Measurements from ENCODE around the gene SYTL3.
A peak's percentile ranks its signal among the peaks of the same experiment; 100 is the strongest.

Gene SYTL3

DNA sequence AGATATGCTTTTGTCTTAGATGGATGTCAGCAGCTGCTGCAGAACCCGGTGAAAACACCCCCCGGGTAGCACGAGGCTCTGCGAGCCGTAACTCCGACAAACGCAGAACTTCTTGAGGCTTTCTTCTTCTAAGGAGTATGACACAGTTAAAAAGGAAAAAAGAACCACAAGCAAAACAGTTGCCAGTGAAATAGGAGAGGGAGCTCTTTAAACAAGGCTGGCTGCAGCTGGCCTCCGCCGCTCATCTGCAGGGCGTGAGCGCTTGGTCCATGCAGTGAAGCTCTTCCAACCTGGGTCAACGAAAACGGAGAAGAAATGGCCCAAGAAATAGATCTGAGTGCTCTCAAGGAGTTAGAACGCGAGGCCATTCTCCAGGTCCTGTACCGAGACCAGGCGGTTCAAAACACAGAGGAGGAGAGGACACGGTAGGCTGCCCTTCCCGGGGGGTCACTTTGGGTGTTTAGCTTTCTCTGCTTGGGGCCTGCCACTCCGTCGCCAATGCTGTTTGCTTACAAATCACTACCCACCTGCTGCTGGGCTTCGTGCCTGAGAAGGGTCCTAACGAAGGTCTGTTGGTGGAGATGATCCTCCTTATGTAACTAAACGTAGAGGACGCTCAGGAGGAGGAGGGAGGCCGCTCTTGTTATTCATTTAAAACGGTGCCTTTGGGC lies 13.2 kb downstream of the SYTL3 start:
- Histone ChIP-seq H3K14ac (ENCODE audit: low read length) (no peak overlapping the region), H3K4me2 (ENCODE audit: low read length) (peak overlapping the region; percentile 2), H2AFZ (ENCODE audit: insufficient read depth, low read length, poor library complexity) (no peak overlapping the region), H3K27ac (ENCODE audit: low read depth, low read length) (peak overlapping the region; percentile 26), H3K79me1 (ENCODE audit: low read length) (peaks cover 2% of the 10 kb centered on the region), H3K4ac (ENCODE audit: low read depth, low read length) (no peak overlapping the region), H2BK5ac (ENCODE audit: low read depth, low read length, poor library complexity) (no peak overlapping the region), H2BK120ac (ENCODE audit: insufficient read depth, low read length, poor library complexity) (no peak overlapping the region), H3K79me2 (ENCODE audit: control insufficient read depth, insufficient read depth, low read length, poor library complexity) (no peaks in the 10 kb centered on the region), H4K12ac (ENCODE audit: low read depth, low read length) (no peak overlapping the region), H3K18ac (ENCODE audit: low read length) (peak overlapping the region; percentile 5), H3K36me3 (ENCODE audit: control insufficient read depth in 1 of 2, insufficient read depth in 2 of 2, low read length in 2 of 2) (no peaks in the 10 kb centered on the region), H3K27me3 (ENCODE audit: insufficient read depth, low read length) (no peaks in the 10 kb centered on the region), H3K23ac (ENCODE audit: low read length) (no peak overlapping the region), H3K4me3 (ENCODE audit: low read depth, low read length) (no peak overlapping the region), H3K4me1 (ENCODE audit: control insufficient read depth in 1 of 2, insufficient read depth in 2 of 2, low read length in 2 of 2) (peaks cover 10 to 14% of the 10 kb centered on the region in 2 experiments), H2AK5ac (ENCODE audit: low read length) (no peak overlapping the region), H4K8ac (ENCODE audit: low read depth, low read length) (peak overlapping the region; percentile 0), H2BK12ac (ENCODE audit: low read length) (peak overlapping the region; percentile 18), H3K9ac (ENCODE audit: low read length) (no peak overlapping the region), H3K9me3 (ENCODE audit: insufficient read depth, low read depth, low read length) (no peaks in the 10 kb centered on the region), H4K91ac (ENCODE audit: low read depth, low read length) (peak overlapping the region; percentile 6)
- WGBS (ENCODE audit: extremely low coverage, insufficient coverage, insufficient read length) = no CpG with 5 or more reads among the region's 27 CpGs
- DNase-seq = no peak

DNA sequence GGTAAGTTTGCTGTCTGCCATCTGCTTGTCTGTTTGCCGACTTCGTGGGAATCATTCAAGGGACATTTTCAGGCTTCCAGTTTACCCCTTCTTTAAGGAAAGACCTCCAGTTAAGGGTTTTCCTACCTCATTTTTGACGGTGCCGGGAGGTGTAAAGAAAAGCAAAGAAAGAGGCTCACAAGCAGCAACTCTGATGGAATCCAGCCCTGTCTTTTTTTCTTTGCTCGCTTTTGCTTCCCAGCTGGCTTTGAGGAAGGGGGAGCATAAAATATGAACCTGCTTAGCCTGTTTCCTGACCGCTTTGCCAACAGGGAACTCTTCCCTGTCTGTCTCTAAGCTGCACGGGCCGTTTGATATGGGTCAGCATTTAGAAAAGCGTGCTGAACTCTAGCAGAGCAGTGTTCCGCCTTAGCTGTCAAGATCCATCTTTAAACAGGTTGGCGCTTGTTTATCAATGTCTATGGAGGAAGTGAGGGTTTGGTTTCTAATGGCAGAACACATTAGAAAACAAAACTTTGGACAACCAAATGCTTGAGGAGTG lies 13.8 kb downstream of the SYTL3 start:
- Histone ChIP-seq H2AFZ (ENCODE audit: insufficient read depth, low read length, poor library complexity) (no peak overlapping the region), H3K79me2 (ENCODE audit: control insufficient read depth, insufficient read depth, low read length, poor library complexity) (no peaks in the 10 kb centered on the region), H2BK12ac (ENCODE audit: low read length) (no peak overlapping the region), H2BK120ac (ENCODE audit: insufficient read depth, low read length, poor library complexity) (no peak overlapping the region), H3K4me1 (ENCODE audit: control insufficient read depth in 1 of 2, insufficient read depth in 2 of 2, low read length in 2 of 2) (peaks cover 10 to 14% of the 10 kb centered on the region in 2 experiments), H4K91ac (ENCODE audit: low read depth, low read length) (peak overlapping the region; percentile 6), H3K4me3 (ENCODE audit: low read depth, low read length) (no peak overlapping the region), H3K14ac (ENCODE audit: low read length) (no peak overlapping the region), H2BK5ac (ENCODE audit: low read depth, low read length, poor library complexity) (no peak overlapping the region), H3K36me3 (ENCODE audit: control insufficient read depth in 1 of 2, insufficient read depth in 2 of 2, low read length in 2 of 2) (no peaks in the 10 kb centered on the region), H3K18ac (ENCODE audit: low read length) (no peak overlapping the region), H3K9ac (ENCODE audit: low read length) (no peak overlapping the region), H3K27me3 (ENCODE audit: insufficient read depth, low read length) (no peaks in the 10 kb centered on the region), H3K4ac (ENCODE audit: low read depth, low read length) (no peak overlapping the region), H4K12ac (ENCODE audit: low read depth, low read length) (no peak overlapping the region), H3K9me3 (ENCODE audit: insufficient read depth, low read depth, low read length) (no peaks in the 10 kb centered on the region), H3K23ac (ENCODE audit: low read length) (no peak overlapping the region), H3K79me1 (ENCODE audit: low read length) (peaks cover 2% of the 10 kb centered on the region), H2AK5ac (ENCODE audit: low read length) (no peak overlapping the region), H3K4me2 (ENCODE audit: low read length) (peak overlapping the region; percentile 2), H3K27ac (ENCODE audit: low read depth, low read length) (peak overlapping the region; percentile 26), H4K8ac (ENCODE audit: low read depth, low read length) (peak overlapping the region; percentile 0)
- peak in 1 of 2 donors; percentile 68 for DNase-seq
- no CpG with 5 or more reads among the region's 11 CpGs for WGBS (ENCODE audit: extremely low coverage, insufficient coverage, insufficient read length)

DNA sequence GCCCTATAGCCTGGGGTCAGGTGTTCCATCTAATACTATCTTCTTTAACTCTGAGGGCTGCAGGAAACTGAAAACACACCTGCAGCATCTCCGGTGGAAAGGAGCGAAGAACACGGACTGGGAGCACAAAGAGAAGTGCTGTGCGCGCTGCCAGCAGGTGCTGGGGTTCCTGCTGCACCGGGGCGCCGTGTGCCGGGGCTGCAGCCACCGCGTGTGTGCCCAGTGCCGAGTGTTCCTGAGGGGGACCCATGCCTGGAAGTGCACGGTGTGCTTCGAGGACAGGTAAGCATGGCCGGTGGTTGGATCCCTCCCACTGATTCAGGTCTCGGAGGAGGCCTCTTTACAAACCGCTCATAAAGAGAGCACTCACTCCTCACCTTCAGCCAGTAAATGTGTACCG lies 15.5 kb downstream of the SYTL3 start:
- Histone ChIP-seq H3K4me3 (ENCODE audit: low read depth, low read length) (no peak overlapping the region), H2BK12ac (ENCODE audit: low read length) (no peak overlapping the region), H4K12ac (ENCODE audit: low read depth, low read length) (no peak overlapping the region), H3K9me3 (ENCODE audit: insufficient read depth, low read depth, low read length) (no peaks in the 10 kb centered on the region), H2BK120ac (ENCODE audit: insufficient read depth, low read length, poor library complexity) (no peak overlapping the region), H3K14ac (ENCODE audit: low read length) (no peak overlapping the region), H3K36me3 (ENCODE audit: control insufficient read depth in 1 of 2, insufficient read depth in 2 of 2, low read length in 2 of 2) (no peaks in the 10 kb centered on the region), H3K4ac (ENCODE audit: low read depth, low read length) (no peak overlapping the region), H2AK5ac (ENCODE audit: low read length) (no peak overlapping the region), H4K91ac (ENCODE audit: low read depth, low read length) (no peak overlapping the region), H4K8ac (ENCODE audit: low read depth, low read length) (no peak overlapping the region), H3K79me2 (ENCODE audit: control insufficient read depth, insufficient read depth, low read length, poor library complexity) (no peaks in the 10 kb centered on the region), H3K27ac (ENCODE audit: low read depth, low read length) (no peak overlapping the region), H3K4me2 (ENCODE audit: low read length) (no peak overlapping the region), H3K79me1 (ENCODE audit: low read length) (peaks cover 2% of the 10 kb centered on the region), H2BK5ac (ENCODE audit: low read depth, low read length, poor library complexity) (no peak overlapping the region), H3K9ac (ENCODE audit: low read length) (no peak overlapping the region), H3K18ac (ENCODE audit: low read length) (no peak overlapping the region), H3K23ac (ENCODE audit: low read length) (no peak overlapping the region), H2AFZ (ENCODE audit: insufficient read depth, low read length, poor library complexity) (no peak overlapping the region), H3K27me3 (ENCODE audit: insufficient read depth, low read length) (no peaks in the 10 kb centered on the region), H3K4me1 (ENCODE audit: control insufficient read depth in 1 of 2, insufficient read depth in 2 of 2, low read length in 2 of 2) (peaks cover 10 to 14% of the 10 kb centered on the region in 2 experiments)
- no CpG with 5 or more reads among the region's 18 CpGs for WGBS (ENCODE audit: extremely low coverage, insufficient coverage, insufficient read length)
- DNase-seq = no peak

DNA sequence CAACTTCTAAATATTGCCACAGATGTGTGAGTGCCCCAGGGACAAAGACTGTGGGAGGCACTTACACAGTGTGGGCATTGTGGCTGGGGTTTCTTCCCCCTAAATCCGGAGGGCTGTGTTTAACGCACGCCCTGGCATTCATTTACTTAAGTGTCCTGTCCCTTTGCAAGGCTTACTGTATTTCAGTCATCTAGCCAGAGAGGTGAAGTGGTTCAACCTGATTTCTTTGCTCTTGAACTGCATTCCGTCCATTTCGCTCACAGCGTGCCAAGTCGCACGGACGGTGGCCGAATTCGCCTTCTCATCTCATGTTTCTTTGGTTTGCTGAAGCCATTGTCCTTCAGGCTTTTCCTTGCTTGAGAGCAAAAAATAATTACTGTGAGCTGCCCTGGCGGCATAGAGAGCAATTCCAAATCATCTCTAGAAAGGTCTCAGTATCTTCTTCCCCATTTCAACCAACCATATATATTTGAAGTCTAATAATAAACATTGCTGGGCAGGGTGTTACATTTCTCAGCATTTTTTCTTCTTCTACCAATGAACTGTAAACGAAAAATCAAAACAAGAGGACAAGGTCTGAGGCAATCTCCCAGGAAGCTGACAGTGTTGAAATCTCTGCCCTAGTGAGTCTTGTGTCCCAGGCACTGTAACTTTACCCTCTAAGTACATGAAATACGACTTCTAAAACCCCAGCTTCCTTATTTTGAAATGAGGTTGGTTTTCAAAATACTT lies 16.9 kb downstream of the SYTL3 start:
- Histone ChIP-seq H3K9ac (ENCODE audit: low read length) (no peak overlapping the region), H3K27me3 (ENCODE audit: insufficient read depth, low read length) (no peaks in the 10 kb centered on the region), H2BK120ac (ENCODE audit: insufficient read depth, low read length, poor library complexity) (no peak overlapping the region), H3K4me3 (ENCODE audit: low read depth, low read length) (no peak overlapping the region), H3K4me2 (ENCODE audit: low read length) (peak overlapping the region; percentile 11), H4K8ac (ENCODE audit: low read depth, low read length) (no peak overlapping the region), H2BK12ac (ENCODE audit: low read length) (no peak overlapping the region), H3K79me2 (ENCODE audit: control insufficient read depth, insufficient read depth, low read length, poor library complexity) (no peaks in the 10 kb centered on the region), H3K9me3 (ENCODE audit: insufficient read depth, low read depth, low read length) (no peaks in the 10 kb centered on the region), H3K27ac (ENCODE audit: low read depth, low read length) (no peak overlapping the region), H3K79me1 (ENCODE audit: low read length) (peaks cover 2% of the 10 kb centered on the region), H3K23ac (ENCODE audit: low read length) (no peak overlapping the region), H3K18ac (ENCODE audit: low read length) (no peak overlapping the region), H3K36me3 (ENCODE audit: control insufficient read depth in 1 of 2, insufficient read depth in 2 of 2, low read length in 2 of 2) (no peaks in the 10 kb centered on the region), H4K12ac (ENCODE audit: low read depth, low read length) (no peak overlapping the region), H3K4ac (ENCODE audit: low read depth, low read length) (no peak overlapping the region), H2BK5ac (ENCODE audit: low read depth, low read length, poor library complexity) (no peak overlapping the region), H3K14ac (ENCODE audit: low read length) (no peak overlapping the region), H2AK5ac (ENCODE audit: low read length) (no peak overlapping the region), H3K4me1 (ENCODE audit: control insufficient read depth in 1 of 2, insufficient read depth in 2 of 2, low read length in 2 of 2) (peaks cover 10 to 14% of the 10 kb centered on the region in 2 experiments), H2AFZ (ENCODE audit: insufficient read depth, low read length, poor library complexity) (no peak overlapping the region), H4K91ac (ENCODE audit: low read depth, low read length) (peak overlapping the region; percentile 1)
- DNase-seq = peak; percentile 89 to 95
- WGBS (ENCODE audit: extremely low coverage, insufficient coverage, insufficient read length) = no CpG with 5 or more reads among the region's 14 CpGs

Data from trophoblast cell (in vitro differentiated cells and primary cell).